HL-60 (cell line): ENCODE measurements around the gene TMEM176B.

Source experiments
- DNase-seq, 2 experiments: peaks; one replicate each; pipeline ENCODE4 v3.0.0-alpha.2; 2010 to 2020; ENCODE audit warnings: low read depth in 1 of 2, low spot score in 1 of 2
- H3K27ac ChIP-seq: fragments of 250-450 bp; sonication (Bioruptor Pico); replicated peaks from 2 replicates; pipeline ENCODE4 v1.5.1; 2020; ENCODE audit warnings: mild to moderate bottlenecking, moderate library complexity
- H3K27me3 ChIP-seq: fragments of 250-450 bp; sonication (Bioruptor Pico); 2 replicates; pipeline ENCODE4 v1.5.1; 2021; ENCODE audit warnings: mild to moderate bottlenecking, moderate library complexity; ENCODE audit not compliant: insufficient read depth, poor library complexity, severe bottlenecking
- H3K4me3 ChIP-seq: replicated peaks from 2 replicates; pipeline ENCODE4 v1.5.1; 2011; ENCODE audit warnings: mild to moderate bottlenecking, control low read depth, low read length; ENCODE audit not compliant: insufficient read depth
- SPI1 ChIP-seq: IDR thresholded peaks from 2 replicates; pipeline ENCODE4 v1.6.1; 2012; ENCODE audit warnings: low read depth, mild to moderate bottlenecking, borderline replicate concordance
- TF ChIP-seq, protein P1 (sequence below): IDR thresholded peaks from one replicate; pipeline ENCODE4 v1.5.1; 2011; ENCODE audit warnings: low read length, control low read depth, inconsistent platforms; ENCODE audit not compliant: insufficient read depth
- TF ChIP-seq, protein P2 (sequence below): IDR thresholded peaks from 2 replicates; pipeline ENCODE4 v1.6.1; 2012; ENCODE audit warnings: low read depth; ENCODE audit not compliant: insufficient replicate concordance

TMEM176B gene

DNA sequence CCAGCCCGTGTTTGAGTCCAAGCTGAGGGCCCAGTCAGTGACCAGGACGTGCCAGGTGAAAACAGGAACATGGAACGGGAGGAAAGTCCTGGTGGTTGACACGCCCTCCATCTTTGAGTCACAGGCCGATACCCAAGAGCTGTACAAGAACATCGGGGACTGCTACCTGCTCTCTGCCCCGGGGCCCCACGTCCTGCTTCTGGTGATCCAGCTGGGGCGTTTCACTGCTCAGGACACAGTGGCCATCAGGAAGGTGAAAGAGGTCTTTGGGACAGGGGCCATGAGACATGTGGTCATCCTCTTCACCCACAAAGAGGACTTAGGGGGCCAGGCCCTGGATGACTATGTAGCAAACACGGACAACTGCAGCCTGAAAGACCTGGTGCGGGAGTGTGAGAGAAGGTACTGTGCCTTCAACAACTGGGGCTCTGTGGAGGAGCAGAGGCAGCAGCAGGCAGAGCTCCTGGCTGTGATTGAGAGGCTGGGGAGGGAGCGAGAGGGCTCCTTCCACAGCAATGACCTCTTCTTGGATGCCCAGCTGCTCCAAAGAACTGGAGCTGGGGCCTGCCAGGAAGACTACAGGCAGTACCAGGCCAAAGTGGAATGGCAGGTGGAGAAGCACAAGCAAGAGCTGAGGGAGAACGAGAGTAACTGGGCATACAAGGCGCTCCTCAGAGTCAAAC lies 57.7 kb downstream of the TMEM176B start:
- H3K27me3 ChIP-seq, result no peaks in the 10 kb centered on the region
- no peak overlapping the region for H3K4me3 ChIP-seq
- H3K27ac ChIP-seq, result no peak overlapping the region
- DNase-seq, result no peak
- TF ChIP-seq SPI1, result no peak
- TF ChIP-seq, protein P1, sequence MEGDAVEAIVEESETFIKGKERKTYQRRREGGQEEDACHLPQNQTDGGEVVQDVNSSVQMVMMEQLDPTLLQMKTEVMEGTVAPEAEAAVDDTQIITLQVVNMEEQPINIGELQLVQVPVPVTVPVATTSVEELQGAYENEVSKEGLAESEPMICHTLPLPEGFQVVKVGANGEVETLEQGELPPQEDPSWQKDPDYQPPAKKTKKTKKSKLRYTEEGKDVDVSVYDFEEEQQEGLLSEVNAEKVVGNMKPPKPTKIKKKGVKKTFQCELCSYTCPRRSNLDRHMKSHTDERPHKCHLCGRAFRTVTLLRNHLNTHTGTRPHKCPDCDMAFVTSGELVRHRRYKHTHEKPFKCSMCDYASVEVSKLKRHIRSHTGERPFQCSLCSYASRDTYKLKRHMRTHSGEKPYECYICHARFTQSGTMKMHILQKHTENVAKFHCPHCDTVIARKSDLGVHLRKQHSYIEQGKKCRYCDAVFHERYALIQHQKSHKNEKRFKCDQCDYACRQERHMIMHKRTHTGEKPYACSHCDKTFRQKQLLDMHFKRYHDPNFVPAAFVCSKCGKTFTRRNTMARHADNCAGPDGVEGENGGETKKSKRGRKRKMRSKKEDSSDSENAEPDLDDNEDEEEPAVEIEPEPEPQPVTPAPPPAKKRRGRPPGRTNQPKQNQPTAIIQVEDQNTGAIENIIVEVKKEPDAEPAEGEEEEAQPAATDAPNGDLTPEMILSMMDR, result no peak
- TF ChIP-seq, protein P2, sequence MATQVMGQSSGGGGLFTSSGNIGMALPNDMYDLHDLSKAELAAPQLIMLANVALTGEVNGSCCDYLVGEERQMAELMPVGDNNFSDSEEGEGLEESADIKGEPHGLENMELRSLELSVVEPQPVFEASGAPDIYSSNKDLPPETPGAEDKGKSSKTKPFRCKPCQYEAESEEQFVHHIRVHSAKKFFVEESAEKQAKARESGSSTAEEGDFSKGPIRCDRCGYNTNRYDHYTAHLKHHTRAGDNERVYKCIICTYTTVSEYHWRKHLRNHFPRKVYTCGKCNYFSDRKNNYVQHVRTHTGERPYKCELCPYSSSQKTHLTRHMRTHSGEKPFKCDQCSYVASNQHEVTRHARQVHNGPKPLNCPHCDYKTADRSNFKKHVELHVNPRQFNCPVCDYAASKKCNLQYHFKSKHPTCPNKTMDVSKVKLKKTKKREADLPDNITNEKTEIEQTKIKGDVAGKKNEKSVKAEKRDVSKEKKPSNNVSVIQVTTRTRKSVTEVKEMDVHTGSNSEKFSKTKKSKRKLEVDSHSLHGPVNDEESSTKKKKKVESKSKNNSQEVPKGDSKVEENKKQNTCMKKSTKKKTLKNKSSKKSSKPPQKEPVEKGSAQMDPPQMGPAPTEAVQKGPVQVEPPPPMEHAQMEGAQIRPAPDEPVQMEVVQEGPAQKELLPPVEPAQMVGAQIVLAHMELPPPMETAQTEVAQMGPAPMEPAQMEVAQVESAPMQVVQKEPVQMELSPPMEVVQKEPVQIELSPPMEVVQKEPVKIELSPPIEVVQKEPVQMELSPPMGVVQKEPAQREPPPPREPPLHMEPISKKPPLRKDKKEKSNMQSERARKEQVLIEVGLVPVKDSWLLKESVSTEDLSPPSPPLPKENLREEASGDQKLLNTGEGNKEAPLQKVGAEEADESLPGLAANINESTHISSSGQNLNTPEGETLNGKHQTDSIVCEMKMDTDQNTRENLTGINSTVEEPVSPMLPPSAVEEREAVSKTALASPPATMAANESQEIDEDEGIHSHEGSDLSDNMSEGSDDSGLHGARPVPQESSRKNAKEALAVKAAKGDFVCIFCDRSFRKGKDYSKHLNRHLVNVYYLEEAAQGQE, result no peak
